GM12878 (cell line): Measurements from ENCODE around the gene SPIB.

Experiments
- EZH2 ChIP-seq: IDR thresholded peaks from 2 replicates; pipeline ENCODE4 v1.6.1; 2012; ENCODE audit warnings: low read depth, mild to moderate bottlenecking, control low read depth, inconsistent platforms, low read length, borderline replicate concordance; ENCODE audit not compliant: control insufficient read depth
- FOS ChIP-seq: IDR thresholded peaks from 3 replicates; pipeline ENCODE4 v1.6.1; 2011; ENCODE audit warnings: borderline replicate concordance; ENCODE audit not compliant: insufficient read length; ENCODE audit errors: extremely low read depth
- FOXM1 ChIP-seq: IDR thresholded peaks from 2 replicates; pipeline ENCODE4 v1.6.1; 2012; ENCODE audit warnings: low read depth, mild to moderate bottlenecking, inconsistent platforms, low read length, moderate library complexity
- LARP7 ChIP-seq: fragments of 450-650 bp; IDR thresholded peaks from 2 replicates; pipeline ENCODE4 v1.6.1; 2017; ENCODE audit warnings: mild to moderate bottlenecking
- NFYB ChIP-seq: IDR thresholded peaks from 2 replicates; pipeline ENCODE4 v1.6.1; 2011; ENCODE audit warnings: low read depth, mild to moderate bottlenecking, low read length, improper control_type of control experiment, moderate library complexity; ENCODE audit not compliant: insufficient read depth
- RFX5 ChIP-seq: IDR thresholded peaks from 2 replicates; pipeline ENCODE4 v1.6.1; 2011; ENCODE audit warnings: low read depth, low read length, improper control_type of control experiment
- SIN3A ChIP-seq: IDR thresholded peaks from 2 replicates; pipeline ENCODE4 v1.6.1; 2012; ENCODE audit warnings: low read depth, low read length, improper control_type of control experiment
- SUZ12 ChIP-seq: fragments of 200-600 bp; sonication (generic); IDR thresholded peaks from one replicate; pipeline ENCODE4 v1.6.1; 2018; ENCODE audit warnings: antibody characterized with exemption, mild to moderate bottlenecking; ENCODE audit not compliant: unreplicated experiment
- ZNF274 ChIP-seq: IDR thresholded peaks from one replicate; pipeline ENCODE4 v1.8.0; 2011; ENCODE audit not compliant: insufficient read length, insufficient read depth
- TF ChIP-seq, protein P1 (sequence below), 3 experiments: IDR thresholded peaks in 2 of 3; conservative IDR thresholded peaks in 1 of 3; 2 replicates each; pipeline ENCODE4 v1.5.1; 2011; ENCODE audit warnings: low read depth in 3 of 3, low read length in 3 of 3, mild to moderate bottlenecking in 3 of 3, control low read depth in 2 of 3, moderate library complexity in 2 of 3, inconsistent platforms in 1 of 3, mixed read lengths in 1 of 3; ENCODE audit not compliant: control insufficient read depth in 2 of 3, insufficient read depth in 1 of 3; ENCODE audit errors: extremely low read depth in 1 of 3
- TF ChIP-seq, protein P2 (sequence below): fragments of 450-650 bp; IDR thresholded peaks from 2 replicates; pipeline ENCODE4 v1.6.1; 2016; ENCODE audit warnings: mild to moderate bottlenecking
- TF ChIP-seq, protein P3 (sequence below): fragments of 450-650 bp; IDR thresholded peaks from 2 replicates; pipeline ENCODE4 v1.6.1; 2014; ENCODE audit warnings: mild to moderate bottlenecking
- TF ChIP-seq, protein P4 (sequence below): fragments of 450-650 bp; formaldehyde crosslinking; IDR thresholded peaks from 2 replicates; pipeline ENCODE4 v1.4.0; 2020; ENCODE audit warnings: mild to moderate bottlenecking, moderate library complexity

DNA sequence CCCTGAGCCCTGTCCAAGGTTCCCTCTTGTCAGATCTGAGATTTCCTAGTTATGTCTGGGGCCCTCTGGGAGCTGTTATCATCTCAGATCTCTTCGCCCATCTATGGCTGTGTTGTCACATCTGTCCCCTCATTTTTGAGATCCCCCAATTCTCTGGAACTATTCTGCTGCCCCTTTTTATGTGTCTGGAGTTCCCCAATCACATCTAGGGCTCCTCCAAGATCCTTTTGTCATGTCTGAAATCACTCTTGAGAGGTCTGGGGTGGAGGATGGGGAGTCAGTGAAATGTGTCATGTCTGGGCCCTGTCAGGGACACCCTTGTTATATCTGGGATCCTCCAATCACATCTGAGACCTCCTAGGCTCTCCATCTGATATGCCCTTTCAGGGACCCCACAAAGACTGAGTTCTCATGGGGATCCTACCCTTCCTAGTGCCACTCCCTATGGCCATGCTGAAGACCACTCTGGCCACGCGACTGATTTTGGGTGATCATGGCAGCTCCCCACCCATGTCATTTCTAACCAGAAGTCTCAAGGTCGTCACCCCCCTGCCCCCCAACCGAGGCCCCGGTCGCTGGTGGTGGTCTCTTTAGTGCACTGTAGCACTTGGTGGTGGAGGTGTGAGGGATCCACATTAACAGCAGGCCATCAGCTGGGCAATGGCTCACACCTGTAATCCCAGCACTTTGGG is 10.2 kb downstream of the SPIB start:
- TF ChIP-seq RFX5 (no peak), FOS (no peak), ZNF274 (no peak), LARP7 (no peak), FOXM1 (no peak), NFYB (no peak), SIN3A (no peak), EZH2 (no peak), SUZ12 (no peak)
- TF ChIP-seq, protein P1, sequence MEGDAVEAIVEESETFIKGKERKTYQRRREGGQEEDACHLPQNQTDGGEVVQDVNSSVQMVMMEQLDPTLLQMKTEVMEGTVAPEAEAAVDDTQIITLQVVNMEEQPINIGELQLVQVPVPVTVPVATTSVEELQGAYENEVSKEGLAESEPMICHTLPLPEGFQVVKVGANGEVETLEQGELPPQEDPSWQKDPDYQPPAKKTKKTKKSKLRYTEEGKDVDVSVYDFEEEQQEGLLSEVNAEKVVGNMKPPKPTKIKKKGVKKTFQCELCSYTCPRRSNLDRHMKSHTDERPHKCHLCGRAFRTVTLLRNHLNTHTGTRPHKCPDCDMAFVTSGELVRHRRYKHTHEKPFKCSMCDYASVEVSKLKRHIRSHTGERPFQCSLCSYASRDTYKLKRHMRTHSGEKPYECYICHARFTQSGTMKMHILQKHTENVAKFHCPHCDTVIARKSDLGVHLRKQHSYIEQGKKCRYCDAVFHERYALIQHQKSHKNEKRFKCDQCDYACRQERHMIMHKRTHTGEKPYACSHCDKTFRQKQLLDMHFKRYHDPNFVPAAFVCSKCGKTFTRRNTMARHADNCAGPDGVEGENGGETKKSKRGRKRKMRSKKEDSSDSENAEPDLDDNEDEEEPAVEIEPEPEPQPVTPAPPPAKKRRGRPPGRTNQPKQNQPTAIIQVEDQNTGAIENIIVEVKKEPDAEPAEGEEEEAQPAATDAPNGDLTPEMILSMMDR (IDR thresholded peaks at IDR 0.05 in 2 of 3, conservative IDR thresholded peaks at IDR 0.05 in 1 of 3; ENCODE audit: control insufficient read depth in 2 of 3, extremely low read depth in 1 of 3, insufficient read depth in 1 of 3, low read depth in 3 of 3, low read length in 3 of 3) = no peak
- TF ChIP-seq, protein P2, sequence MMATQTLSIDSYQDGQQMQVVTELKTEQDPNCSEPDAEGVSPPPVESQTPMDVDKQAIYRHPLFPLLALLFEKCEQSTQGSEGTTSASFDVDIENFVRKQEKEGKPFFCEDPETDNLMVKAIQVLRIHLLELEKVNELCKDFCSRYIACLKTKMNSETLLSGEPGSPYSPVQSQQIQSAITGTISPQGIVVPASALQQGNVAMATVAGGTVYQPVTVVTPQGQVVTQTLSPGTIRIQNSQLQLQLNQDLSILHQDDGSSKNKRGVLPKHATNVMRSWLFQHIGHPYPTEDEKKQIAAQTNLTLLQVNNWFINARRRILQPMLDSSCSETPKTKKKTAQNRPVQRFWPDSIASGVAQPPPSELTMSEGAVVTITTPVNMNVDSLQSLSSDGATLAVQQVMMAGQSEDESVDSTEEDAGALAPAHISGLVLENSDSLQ = no peak
- TF ChIP-seq, protein P3, sequence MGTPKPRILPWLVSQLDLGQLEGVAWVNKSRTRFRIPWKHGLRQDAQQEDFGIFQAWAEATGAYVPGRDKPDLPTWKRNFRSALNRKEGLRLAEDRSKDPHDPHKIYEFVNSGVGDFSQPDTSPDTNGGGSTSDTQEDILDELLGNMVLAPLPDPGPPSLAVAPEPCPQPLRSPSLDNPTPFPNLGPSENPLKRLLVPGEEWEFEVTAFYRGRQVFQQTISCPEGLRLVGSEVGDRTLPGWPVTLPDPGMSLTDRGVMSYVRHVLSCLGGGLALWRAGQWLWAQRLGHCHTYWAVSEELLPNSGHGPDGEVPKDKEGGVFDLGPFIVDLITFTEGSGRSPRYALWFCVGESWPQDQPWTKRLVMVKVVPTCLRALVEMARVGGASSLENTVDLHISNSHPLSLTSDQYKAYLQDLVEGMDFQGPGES = no peak
- TF ChIP-seq, protein P4, sequence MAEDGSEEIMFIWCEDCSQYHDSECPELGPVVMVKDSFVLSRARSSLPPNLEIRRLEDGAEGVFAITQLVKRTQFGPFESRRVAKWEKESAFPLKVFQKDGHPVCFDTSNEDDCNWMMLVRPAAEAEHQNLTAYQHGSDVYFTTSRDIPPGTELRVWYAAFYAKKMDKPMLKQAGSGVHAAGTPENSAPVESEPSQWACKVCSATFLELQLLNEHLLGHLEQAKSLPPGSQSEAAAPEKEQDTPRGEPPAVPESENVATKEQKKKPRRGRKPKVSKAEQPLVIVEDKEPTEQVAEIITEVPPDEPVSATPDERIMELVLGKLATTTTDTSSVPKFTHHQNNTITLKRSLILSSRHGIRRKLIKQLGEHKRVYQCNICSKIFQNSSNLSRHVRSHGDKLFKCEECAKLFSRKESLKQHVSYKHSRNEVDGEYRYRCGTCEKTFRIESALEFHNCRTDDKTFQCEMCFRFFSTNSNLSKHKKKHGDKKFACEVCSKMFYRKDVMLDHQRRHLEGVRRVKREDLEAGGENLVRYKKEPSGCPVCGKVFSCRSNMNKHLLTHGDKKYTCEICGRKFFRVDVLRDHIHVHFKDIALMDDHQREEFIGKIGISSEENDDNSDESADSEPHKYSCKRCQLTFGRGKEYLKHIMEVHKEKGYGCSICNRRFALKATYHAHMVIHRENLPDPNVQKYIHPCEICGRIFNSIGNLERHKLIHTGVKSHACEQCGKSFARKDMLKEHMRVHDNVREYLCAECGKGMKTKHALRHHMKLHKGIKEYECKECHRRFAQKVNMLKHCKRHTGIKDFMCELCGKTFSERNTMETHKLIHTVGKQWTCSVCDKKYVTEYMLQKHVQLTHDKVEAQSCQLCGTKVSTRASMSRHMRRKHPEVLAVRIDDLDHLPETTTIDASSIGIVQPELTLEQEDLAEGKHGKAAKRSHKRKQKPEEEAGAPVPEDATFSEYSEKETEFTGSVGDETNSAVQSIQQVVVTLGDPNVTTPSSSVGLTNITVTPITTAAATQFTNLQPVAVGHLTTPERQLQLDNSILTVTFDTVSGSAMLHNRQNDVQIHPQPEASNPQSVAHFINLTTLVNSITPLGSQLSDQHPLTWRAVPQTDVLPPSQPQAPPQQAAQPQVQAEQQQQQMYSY (CRISPR knock-in tag) = no peak
